ENCODE measurements around the gene ECI1.

Gene ECI1

DNA sequence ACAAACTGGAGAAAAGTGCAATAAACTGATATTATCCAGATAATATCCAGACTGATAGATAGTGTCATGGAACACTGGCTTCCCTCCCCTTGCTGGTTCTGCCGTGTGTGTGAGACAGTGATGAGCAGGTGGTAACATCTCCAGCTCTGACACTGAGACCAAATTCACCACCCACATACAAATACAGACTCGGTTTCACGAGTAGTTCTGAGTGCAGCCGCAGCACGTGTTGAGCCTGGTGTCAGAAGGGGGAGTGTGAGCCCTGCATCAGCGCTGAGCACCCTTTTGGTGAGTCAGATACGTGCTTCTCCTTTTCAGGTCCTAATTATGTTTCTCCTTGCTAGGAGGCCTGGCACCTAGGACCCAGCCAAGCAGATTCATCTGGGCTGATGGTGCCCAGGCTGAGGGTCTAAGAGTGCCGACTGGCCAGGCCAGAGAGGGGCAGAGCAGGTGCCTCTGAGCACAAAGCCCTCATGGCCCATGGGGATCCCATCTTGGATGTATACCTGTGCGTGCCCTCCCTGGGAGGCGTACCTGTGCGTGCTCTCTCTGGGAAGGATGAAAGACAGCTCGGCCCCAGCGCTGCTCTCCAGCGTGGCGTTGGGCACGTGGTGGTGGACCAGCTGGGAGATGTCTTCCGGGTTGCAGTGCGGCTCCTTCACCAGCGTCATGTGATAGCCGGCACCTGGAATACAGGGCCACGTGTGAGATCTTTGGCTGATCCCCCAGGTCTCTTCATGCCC lies 43.8 kb upstream of the ECI1 start:
- TF ChIP-seq, protein P1, sequence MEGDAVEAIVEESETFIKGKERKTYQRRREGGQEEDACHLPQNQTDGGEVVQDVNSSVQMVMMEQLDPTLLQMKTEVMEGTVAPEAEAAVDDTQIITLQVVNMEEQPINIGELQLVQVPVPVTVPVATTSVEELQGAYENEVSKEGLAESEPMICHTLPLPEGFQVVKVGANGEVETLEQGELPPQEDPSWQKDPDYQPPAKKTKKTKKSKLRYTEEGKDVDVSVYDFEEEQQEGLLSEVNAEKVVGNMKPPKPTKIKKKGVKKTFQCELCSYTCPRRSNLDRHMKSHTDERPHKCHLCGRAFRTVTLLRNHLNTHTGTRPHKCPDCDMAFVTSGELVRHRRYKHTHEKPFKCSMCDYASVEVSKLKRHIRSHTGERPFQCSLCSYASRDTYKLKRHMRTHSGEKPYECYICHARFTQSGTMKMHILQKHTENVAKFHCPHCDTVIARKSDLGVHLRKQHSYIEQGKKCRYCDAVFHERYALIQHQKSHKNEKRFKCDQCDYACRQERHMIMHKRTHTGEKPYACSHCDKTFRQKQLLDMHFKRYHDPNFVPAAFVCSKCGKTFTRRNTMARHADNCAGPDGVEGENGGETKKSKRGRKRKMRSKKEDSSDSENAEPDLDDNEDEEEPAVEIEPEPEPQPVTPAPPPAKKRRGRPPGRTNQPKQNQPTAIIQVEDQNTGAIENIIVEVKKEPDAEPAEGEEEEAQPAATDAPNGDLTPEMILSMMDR (IDR thresholded peaks at IDR 0.05; ENCODE audit: control insufficient read depth, extremely low read depth, insufficient read depth), result no peak
- DNase-seq (ENCODE audit: low read depth), result no peak

DNA sequence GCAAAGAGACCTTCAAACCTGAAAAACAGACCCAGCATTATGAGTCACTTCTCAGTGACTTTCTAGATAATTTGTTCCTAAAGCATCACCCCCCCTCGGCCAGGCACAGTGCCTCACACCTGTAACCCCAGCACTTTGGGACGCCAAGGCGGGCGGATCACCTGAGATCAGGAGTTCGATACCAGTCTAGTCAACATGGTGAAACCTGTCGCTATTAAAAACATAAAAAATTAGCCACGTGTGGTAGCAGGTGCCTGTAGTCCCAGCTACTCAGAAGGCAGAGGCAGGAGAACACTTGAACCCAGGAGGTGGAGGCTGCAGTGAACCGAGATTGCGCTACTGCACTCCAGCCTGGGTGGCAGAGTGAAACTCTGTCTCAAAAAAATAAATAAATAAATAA lies 40.8 kb upstream of the ECI1 start:
- H3K4me3 ChIP-seq (ENCODE audit: low read depth, low read length), result no peak overlapping the region
- TF ChIP-seq, protein P1 (IDR thresholded peaks at IDR 0.05; ENCODE audit: control insufficient read depth, extremely low read depth, insufficient read depth), result no peak
- DNase-seq (ENCODE audit: low read depth), result no peak

More for the DNA sequence above, 43.8 kb upstream of the ECI1 start:
- no peak overlapping the region for H3K4me3 ChIP-seq (ENCODE audit: low read depth, low read length)

DNA sequence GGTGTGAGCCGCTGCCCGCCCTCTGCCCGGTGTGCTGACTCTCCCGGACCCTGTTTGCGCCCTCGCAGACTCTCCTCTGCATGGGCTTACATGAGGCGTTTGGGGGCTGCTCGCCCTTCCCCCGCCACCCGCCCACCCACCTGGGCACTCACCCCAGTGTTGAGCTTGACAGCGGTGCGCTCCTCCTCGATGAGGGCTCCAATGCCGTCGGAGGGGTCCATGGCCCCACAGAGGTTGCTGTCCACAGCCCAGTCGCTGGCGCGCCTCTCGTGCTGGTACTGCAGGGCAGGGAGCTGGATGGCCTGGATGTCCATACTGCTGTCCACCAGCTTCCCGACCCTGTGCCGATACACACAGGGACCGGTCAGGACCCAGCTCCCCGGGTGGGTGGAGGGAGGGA lies 37.9 kb upstream of the ECI1 start:
- H3K4me3 ChIP-seq (ENCODE audit: low read depth, low read length), result no peak overlapping the region
- DNase-seq (ENCODE audit: low read depth), result no peak
- TF ChIP-seq, protein P1 (IDR thresholded peaks at IDR 0.05; ENCODE audit: control insufficient read depth, extremely low read depth, insufficient read depth), result no peak

DNA sequence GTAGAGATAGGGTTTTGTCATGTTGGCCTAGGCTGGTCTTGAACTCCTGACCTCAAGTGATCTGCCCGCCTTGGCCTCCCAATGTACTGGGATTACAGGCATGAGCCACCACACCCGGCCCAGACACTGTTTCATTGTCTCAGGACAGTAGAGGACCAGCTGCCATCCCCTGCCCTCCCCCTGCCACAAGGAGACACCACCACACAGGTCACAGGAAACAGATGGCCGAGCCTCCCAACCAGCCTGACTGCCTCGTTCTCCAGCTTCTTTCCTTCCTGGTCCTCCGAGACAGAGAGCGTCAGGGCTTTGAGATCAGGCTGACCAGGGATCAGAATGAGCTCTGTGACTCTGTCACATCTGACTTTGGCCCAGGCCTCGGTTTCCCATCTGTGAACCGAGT lies 37.3 kb upstream of the ECI1 start:
- no peak for DNase-seq (ENCODE audit: low read depth)
- TF ChIP-seq, protein P1 (IDR thresholded peaks at IDR 0.05; ENCODE audit: control insufficient read depth, extremely low read depth, insufficient read depth), result no peak
- no peak overlapping the region for H3K4me3 ChIP-seq (ENCODE audit: low read depth, low read length)

DNA sequence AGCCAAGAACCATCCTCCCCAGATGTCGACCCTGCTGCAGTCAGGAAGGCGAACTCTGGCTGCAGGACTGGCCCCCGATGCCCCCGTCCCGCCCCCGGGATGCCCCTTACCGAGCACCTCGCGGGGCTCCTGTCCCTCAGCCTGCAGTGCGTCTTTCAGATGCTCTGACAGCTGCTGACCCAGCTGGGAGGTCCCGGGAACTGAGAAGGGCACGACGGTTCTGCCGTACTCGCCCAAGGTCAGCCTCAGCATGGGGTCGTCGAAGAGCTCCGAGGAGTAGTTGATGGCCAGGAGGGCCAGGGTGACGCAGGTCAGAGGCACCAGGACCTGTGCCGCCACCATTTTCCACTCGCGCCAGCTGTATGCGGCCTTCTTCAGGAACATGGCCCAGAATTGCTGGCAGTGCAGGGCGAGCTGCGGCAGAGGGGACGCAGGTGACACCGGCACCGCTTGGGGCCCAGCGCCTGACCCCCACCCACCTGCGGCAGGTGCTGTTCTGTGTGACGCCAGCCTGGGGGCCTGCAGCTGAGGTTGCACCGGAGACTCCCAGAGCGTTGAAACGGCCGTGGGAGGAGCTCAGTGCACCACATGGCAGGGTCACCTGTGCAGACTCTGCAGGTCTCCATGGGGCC lies 36.6 kb upstream of the ECI1 start:
- H3K4me3 ChIP-seq (ENCODE audit: low read depth, low read length), result no peak overlapping the region
- TF ChIP-seq, protein P1 (IDR thresholded peaks at IDR 0.05; ENCODE audit: control insufficient read depth, extremely low read depth, insufficient read depth), result no peak
- DNase-seq (ENCODE audit: low read depth), result no peak

DNA sequence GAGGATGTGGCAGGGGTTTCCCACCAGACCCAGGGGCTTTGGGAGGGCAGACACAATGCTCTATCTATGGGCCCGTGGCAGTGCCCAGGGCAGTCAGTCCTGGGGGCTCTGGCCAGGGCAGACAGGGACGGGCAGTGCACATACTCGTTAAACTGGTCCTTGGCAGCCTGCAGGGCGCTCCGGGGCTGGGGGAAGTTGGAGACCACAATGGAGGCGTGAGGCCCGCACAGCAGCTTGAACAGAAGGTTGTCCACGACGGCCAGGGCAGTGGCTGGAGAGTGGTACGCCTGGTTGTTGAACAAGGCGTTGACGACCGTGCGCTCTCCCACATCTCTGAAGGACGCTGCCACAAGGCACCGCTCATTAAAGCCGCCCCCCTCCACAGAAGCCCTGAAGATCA lies 35.2 kb upstream of the ECI1 start:
- DNase-seq (ENCODE audit: low read depth), result no peak
- no peak overlapping the region for H3K4me3 ChIP-seq (ENCODE audit: low read depth, low read length)
- TF ChIP-seq, protein P1 (IDR thresholded peaks at IDR 0.05; ENCODE audit: control insufficient read depth, extremely low read depth, insufficient read depth), result no peak
